GM06990 (cell line): ENCODE results near the gene TMEM181.
"Not testable (repeated sequence)": the region's sequence is repeated elsewhere in the genome, so short reads cannot be mapped to it uniquely, and the experiment has no call there.

ENCODE experiments used
- DNase-seq: peaks from one replicate; pipeline ENCODE4 v3.0.0-alpha.2; 2011; ENCODE audit not compliant: insufficient read length; ENCODE audit errors: extremely low read depth
- H3K27me3 ChIP-seq: replicated peaks from 2 replicates; pipeline ENCODE4 v1.6.0; 2011; ENCODE audit warnings: low read length; ENCODE audit not compliant: control insufficient read depth, insufficient read depth
- H3K36me3 ChIP-seq: 2 replicates; pipeline ENCODE4 v1.5.1; 2011; ENCODE audit warnings: low read length; ENCODE audit not compliant: control insufficient read depth, insufficient read depth
- H3K4me3 ChIP-seq: replicated peaks from 2 replicates; pipeline ENCODE4 v1.5.1; 2011; ENCODE audit warnings: low read depth, mild to moderate bottlenecking, control low read depth, low read length
- TF ChIP-seq, protein P1 (sequence below): IDR thresholded peaks from 2 replicates; pipeline ENCODE4 v1.5.1; 2011; ENCODE audit warnings: low read length, control low read depth, mild to moderate bottlenecking, inconsistent platforms; ENCODE audit not compliant: insufficient read depth, poor library complexity, severe bottlenecking

Gene TMEM181

DNA sequence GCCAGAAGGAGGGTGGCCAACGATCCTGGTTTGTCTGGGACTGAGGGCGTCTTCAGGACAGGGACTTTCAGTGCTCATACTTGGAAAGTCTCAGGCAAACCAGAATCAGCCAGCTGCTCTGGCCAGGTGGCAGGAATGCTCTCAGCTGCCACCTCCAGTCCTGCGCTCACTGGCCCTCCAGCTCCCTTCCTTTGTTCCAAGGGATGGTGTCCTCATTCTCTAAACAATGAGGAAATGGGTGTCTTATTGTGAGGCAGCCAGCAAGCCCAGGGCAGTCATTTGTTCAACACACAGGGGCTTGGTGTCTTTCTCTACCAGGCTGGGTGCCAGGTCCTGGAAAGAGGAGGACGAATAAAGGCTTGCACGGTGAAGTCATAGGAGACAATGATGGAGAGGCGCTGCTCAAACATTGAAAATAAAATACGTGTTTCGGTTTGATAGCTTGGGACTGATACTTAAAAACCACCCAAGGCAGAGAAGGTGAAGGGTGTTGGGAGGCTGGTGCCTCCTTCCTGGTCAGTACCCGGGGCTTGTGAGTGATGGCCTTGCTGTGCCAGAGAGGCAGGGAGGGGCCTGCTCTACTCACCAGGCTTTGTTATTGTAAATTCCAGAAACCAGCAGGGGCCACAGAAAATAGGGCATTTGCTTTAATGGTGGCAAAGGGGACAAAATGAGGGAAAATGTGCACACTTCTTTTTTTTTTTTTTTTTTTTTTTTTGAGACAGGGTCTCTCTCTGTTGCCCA is 11.3 kb upstream of the TMEM181 start:
- H3K36me3 ChIP-seq: no peaks in the 10 kb centered on the region
- no peak for DNase-seq
- no peaks in the 10 kb centered on the region for H3K27me3 ChIP-seq
- TF ChIP-seq, protein P1, sequence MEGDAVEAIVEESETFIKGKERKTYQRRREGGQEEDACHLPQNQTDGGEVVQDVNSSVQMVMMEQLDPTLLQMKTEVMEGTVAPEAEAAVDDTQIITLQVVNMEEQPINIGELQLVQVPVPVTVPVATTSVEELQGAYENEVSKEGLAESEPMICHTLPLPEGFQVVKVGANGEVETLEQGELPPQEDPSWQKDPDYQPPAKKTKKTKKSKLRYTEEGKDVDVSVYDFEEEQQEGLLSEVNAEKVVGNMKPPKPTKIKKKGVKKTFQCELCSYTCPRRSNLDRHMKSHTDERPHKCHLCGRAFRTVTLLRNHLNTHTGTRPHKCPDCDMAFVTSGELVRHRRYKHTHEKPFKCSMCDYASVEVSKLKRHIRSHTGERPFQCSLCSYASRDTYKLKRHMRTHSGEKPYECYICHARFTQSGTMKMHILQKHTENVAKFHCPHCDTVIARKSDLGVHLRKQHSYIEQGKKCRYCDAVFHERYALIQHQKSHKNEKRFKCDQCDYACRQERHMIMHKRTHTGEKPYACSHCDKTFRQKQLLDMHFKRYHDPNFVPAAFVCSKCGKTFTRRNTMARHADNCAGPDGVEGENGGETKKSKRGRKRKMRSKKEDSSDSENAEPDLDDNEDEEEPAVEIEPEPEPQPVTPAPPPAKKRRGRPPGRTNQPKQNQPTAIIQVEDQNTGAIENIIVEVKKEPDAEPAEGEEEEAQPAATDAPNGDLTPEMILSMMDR: no peak
- H3K4me3 ChIP-seq: no peak overlapping the region

DNA sequence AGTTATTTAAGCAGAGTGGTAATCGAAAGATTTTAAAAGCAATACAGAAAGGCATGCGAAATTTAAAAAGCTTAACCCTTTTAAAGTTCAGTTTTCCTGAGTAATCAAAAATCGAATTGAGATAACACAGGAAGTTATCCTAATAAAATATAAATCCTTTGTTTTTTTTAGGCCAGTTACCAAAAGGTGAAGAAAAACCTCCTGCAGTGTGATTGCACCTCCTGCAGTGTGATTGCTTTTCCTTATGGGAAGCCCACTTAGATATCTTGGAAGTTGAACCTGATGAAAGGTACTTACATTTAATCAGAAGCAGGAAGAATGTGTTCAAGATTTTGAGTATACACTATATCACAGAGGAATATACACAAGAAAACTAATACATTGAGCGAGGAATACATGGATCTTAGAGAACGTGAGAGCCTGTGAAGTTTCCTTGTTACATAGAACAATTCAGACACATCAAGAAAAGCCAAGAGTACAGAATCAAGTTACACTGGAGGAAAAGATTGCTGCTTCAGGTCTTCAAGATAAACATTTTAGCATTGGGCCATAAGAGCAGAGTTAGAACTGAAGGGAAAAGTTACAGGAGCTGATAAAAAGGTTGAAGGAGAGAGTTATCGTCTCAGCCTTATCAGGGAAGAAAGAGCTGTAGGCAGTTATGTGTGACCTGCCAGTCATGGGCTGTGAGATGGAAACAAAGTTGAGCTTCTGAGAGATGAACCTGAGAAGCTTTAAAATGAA is 7.7 kb upstream of the TMEM181 start:
- TF ChIP-seq, protein P1: no peak
- H3K4me3 ChIP-seq: no peak overlapping the region
- no peak for DNase-seq
- H3K36me3 ChIP-seq: no peaks in the 10 kb centered on the region
- no peaks in the 10 kb centered on the region for H3K27me3 ChIP-seq

DNA sequence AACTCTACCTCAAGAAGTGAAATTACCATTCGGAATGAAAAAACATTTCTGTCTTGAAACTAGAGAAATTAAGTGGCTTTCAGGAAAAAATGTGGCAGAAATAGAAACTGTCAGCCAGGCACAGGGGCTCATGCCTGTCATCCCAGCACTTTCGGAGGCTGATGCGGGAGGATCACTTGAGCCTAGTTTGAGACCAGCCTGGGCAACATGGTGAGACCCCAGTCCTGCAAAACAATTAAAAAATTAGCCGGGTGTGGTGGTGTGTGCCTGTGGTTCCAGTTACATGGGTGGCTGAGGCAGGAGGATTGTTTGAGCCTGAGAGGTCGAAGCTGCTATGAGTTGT is 7.1 kb upstream of the TMEM181 start:
- no peak for DNase-seq
- Histone ChIP-seq H3K27me3 (no peaks in the 10 kb centered on the region), H3K36me3 (no peaks in the 10 kb centered on the region), H3K4me3 (no peak overlapping the region)
- TF ChIP-seq, protein P1: no peak

DNA sequence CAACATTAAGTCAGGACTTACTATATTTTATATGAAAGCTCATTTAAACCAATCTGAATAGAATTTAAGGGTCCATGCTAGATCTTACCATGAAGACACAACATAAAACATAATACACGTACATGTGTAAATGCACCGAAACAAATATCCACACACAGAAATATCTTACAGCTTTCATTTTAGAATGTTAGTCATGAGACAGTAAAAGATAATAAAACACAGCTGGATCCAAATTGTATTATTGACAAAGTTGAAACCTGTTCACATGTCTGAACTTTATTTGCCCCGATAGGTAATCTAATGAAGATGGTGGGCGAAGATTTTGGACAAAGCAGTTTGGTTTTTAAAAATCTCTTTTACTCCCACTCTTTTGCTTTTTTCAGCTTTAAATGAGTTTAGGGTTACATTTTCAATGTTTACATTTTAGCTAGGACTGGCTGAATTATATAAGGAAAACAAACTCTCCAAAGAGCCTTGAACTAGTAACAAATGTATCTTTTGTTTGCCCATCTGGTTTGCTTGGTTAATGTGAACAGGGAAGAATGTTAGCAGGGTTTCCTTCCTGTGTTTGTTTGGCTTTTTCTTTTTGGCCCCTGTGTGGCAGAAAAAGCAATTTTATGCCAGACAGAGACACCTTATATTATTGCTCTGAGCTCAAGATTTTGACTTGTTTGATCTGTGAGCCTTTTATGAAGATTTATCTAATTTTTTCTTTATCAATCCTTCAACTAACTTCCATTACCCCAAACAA is 5.1 kb upstream of the TMEM181 start:
- Histone ChIP-seq H3K36me3 (no peaks in the 10 kb centered on the region), H3K27me3 (no peaks in the 10 kb centered on the region), H3K4me3 (no peak overlapping the region)
- DNase-seq: no peak
- TF ChIP-seq, protein P1: no peak

DNA sequence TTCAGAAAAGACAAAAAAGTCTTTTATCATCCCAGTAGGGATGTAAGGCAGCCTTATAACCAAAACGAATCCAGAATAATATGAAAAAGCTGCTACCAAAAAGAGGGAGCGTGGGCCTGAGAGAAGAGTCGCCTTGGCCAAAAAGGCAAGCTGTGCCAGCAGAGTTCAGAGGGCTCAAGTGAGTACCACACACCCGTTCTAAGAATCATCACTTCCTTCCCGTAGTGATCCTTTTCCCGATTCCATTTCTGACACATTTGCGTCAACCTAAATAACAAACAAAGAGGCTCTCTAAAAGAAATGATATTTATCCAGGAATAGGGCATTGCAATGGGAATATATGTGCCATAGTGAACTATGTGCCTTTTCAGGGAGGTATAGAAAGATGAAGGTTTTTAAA is 3.8 kb upstream of the TMEM181 start:
- no peak for DNase-seq

DNA sequence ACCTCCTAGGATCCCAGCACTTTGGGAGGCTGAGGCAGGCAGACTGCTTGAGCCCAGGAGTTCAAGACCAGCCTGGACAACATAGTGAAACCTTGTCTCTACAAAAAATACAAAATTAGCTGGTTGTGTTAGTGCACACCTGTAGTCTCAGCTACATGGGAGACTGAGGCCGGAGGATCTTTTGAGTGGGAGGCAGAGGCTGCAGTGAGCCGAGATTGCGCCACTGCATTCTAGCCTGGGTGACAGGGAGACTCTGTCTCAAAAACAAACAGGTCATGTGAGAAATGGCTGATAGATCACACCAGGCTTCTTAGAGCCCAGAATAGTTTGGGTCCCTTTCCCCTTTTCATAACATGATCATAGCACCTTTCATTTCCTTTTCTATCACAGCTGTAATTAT is 2.8 kb upstream of the TMEM181 start:
- H3K36me3 ChIP-seq, H3K4me3 ChIP-seq, H3K27me3 ChIP-seq, DNase-seq: not testable (repeated sequence)

More for the DNA sequence above, 3.8 kb upstream of the TMEM181 start:
- no peak overlapping the region for H3K4me3 ChIP-seq
- TF ChIP-seq, protein P1: no peak
- no peaks in the 10 kb centered on the region for H3K27me3 ChIP-seq
- no peaks in the 10 kb centered on the region for H3K36me3 ChIP-seq
